B cell (primary cell): ENCODE data around the gene FGFR1OP2. TPM values are rescaled to one million over a fixed set of nuclear protein-coding genes. Genes with fewer than 3 reads are reported as not detected.

Source experiments
- ATAC-seq: fragments of 200-7000 bp; cut with Tn5 transposase; one replicate; pipeline ENCODE4 v1.10.0; 2021; ENCODE audit warnings: low read depth, mild to moderate bottlenecking, moderate number of reproducible peaks, moderate library complexity
- CTCF ChIA-PET: fragments of 350-600 bp; sonication (Branson Sonifier 250); formaldehyde crosslinking; loops from one replicate; lab custom pipeline; 2021; ENCODE audit warnings: antibody characterized with exemption, inconsistent platforms; lab: Charles Lee
- POLR2A ChIA-PET: fragments of 350-600 bp; sonication (Branson Sonifier 250); formaldehyde crosslinking; loops from one replicate; lab custom pipeline; 2021; ENCODE audit warnings: antibody characterized with exemption; lab: Charles Lee
- DNase-seq: peaks from one replicate; pipeline ENCODE4 v3.0.0; 2013
- H2AFZ ChIP-seq: 2 replicates; pipeline ENCODE4 v1.6.1; 2012; ENCODE audit warnings: mild to moderate bottlenecking, low read depth, low read length; ENCODE audit not compliant: insufficient read depth, poor library complexity, severe bottlenecking
- H3K27ac ChIP-seq, 2 donors: 1 replicate in 1 of 2; 2 replicates in 1 of 2; pipeline ENCODE4 v1.5.1; 2012 to 2013; ENCODE audit warnings: low read length in 2 of 2, mild to moderate bottlenecking in 2 of 2, moderate library complexity in 1 of 2
- H3K27me3 ChIP-seq, 4 experiments: fragments of 200-600 bp in 1 of 4; sonication (generic) in 1 of 4; replicated peaks in 1 of 4; 1 replicate in 2 of 4; 2 replicates in 2 of 4; pipeline versions ENCODE4 v1.6.1 to v1.7.0; 2013 to 2016; ENCODE audit warnings: low read length in 3 of 4, mild to moderate bottlenecking in 2 of 4, mixed read lengths in 1 of 4, moderate library complexity in 1 of 4; ENCODE audit not compliant: insufficient read depth in 4 of 4, control insufficient read depth in 3 of 4; ENCODE audit errors: control extremely low read depth in 1 of 4
- H3K36me3 ChIP-seq, 2 experiments: replicated peaks in 1 of 2; 1 replicate in 1 of 2; 2 replicates in 1 of 2; pipeline versions ENCODE4 v1.6.1 to v1.7.1; 2013; ENCODE audit warnings: low read length in 1 of 2; ENCODE audit not compliant: insufficient read depth in 2 of 2, control insufficient read depth in 1 of 2; ENCODE audit errors: control extremely low read depth in 1 of 2, extremely low read depth in 1 of 2
- H3K4me1 ChIP-seq, 2 donors: fragments of 200-600 bp in 1 of 2; sonication (generic) in 1 of 2; 1 replicate in 1 of 2; 2 replicates in 1 of 2; pipeline versions ENCODE4 v1.5.1 to v1.6.1; 2013 to 2017; ENCODE audit warnings: low read length in 2 of 2; ENCODE audit not compliant: control insufficient read depth in 2 of 2, insufficient read depth in 2 of 2
- H3K4me2 ChIP-seq: replicated peaks from 2 replicates; pipeline ENCODE3; 2012; ENCODE audit warnings: mild to moderate bottlenecking, low read depth, low read length; ENCODE audit not compliant: poor library complexity, severe bottlenecking
- H3K4me3 ChIP-seq, 5 experiments: fragments of 200-600 bp in 1 of 5; sonication (generic) in 1 of 5; 1 replicate in 3 of 5; 2 replicates in 2 of 5; pipeline versions ENCODE4 v1.5.1 to v1.7.0; 2011 to 2016; ENCODE audit warnings: low read length in 4 of 5, mild to moderate bottlenecking in 4 of 5, low read depth in 2 of 5, control low read depth in 1 of 5, moderate library complexity in 1 of 5; ENCODE audit not compliant: insufficient read depth in 1 of 5; ENCODE audit errors: control extremely low read depth in 1 of 5, extremely low read depth in 1 of 5
- H3K79me2 ChIP-seq: fragments of 200-600 bp; sonication (generic); one replicate; pipeline ENCODE4 v1.6.0; 2016; ENCODE audit warnings: low read length; ENCODE audit not compliant: control insufficient read depth, insufficient read depth
- H3K9ac ChIP-seq: fragments of 200-600 bp; sonication (generic); 2 replicates; pipeline ENCODE4 v1.6.1; 2017; ENCODE audit warnings: mild to moderate bottlenecking, low read length, moderate library complexity
- H3K9me3 ChIP-seq, 3 donors: one replicate each; pipeline versions ENCODE4 v1.6.1 to v1.7.1; 2013; ENCODE audit warnings: low read length in 2 of 3; ENCODE audit not compliant: control insufficient read depth in 2 of 3, insufficient read depth in 1 of 3; ENCODE audit errors: control extremely low read depth in 1 of 3
- H4K20me1 ChIP-seq: 2 replicates; pipeline ENCODE4 v1.6.0; 2012; ENCODE audit warnings: mild to moderate bottlenecking, low read length; ENCODE audit not compliant: insufficient read depth, control insufficient read depth, poor library complexity, severe bottlenecking
- H3K27ac Mint-ChIP-seq: one replicate; pipeline ENCODE4 v1.8.0; 2021; ENCODE audit warnings: mixed read lengths
- H3K27me3 Mint-ChIP-seq: one replicate; pipeline ENCODE4 v1.8.0; 2021; ENCODE audit warnings: mixed read lengths
- H3K4me1 Mint-ChIP-seq: one replicate; pipeline ENCODE4 v1.8.0; 2021; ENCODE audit warnings: mixed read lengths
- H3K4me3 Mint-ChIP-seq: one replicate; pipeline ENCODE4 v1.8.0; 2021; ENCODE audit warnings: mixed read lengths
- H3K9me3 Mint-ChIP-seq: one replicate; pipeline ENCODE4 v1.8.0; 2022; ENCODE audit warnings: mixed read lengths; ENCODE audit not compliant: insufficient read depth
- CTCF ChIP-seq: fragments of 200-600 bp; IDR thresholded peaks from one replicate; pipeline ENCODE4 v1.8.0; 2022; ENCODE audit warnings: antibody characterized with exemption, mild to moderate bottlenecking
- EZH2 ChIP-seq: IDR thresholded peaks from 2 replicates; pipeline ENCODE4 v1.6.1; 2012; ENCODE audit warnings: borderline replicate concordance, low read depth, mild to moderate bottlenecking, moderate library complexity, low read length; ENCODE audit not compliant: insufficient read depth, poor library complexity, severe bottlenecking
- WGBS: methylation state at CpG from one replicate; pipeline ENCODE4 v1.1.5; 2013; ENCODE audit warnings: missing lambda C conversion rate; ENCODE audit not compliant: insufficient coverage; 5-methylcytosine and 5-hydroxymethylcytosine counted together
- intact Hi-C: fragments of 100-400 bp; cut with micrococcal nuclease; formaldehyde crosslinking; loops from one replicate; pipeline ENCODE4 v1.10.0; 2022
- polyA plus RNA-seq: library from polyadenylated mRNA; depleted of rRNA; stranded (reverse); fragments of >200 nt; gene quantifications from 2 replicates; pipeline ENCODE4 v1.2.3, GENCODE V29; 2012
- total RNA-seq, 2 donors: library from RNA; stranded (reverse); fragments of 120-200 nt in 1 of 2; gene quantifications; 1 replicate in 1 of 2; 2 replicates in 1 of 2; pipeline versions ENCODE4 v1.2.3 to v1.2.4, GENCODE V29; 2013 to 2022

FGFR1OP2 gene
- total and polyA plus RNA-seq, 2 donors (not counting 1 experiment from before 2014, with no cell fraction given): 22.3 to 64.3 TPM

GRCh38 chr12:26918321-26919215 lies 19.7 kb upstream of the FGFR1OP2 start:
- H4K20me1 ChIP-seq: no peaks in the 10 kb centered on the region
- no peak overlapping the region for H3K4me3 ChIP-seq
- no peaks in the 10 kb centered on the region for H3K9me3 ChIP-seq
- H2AFZ ChIP-seq: no peak overlapping the region
- Mint-ChIP-seq H3K4me3 (no peak overlapping the region), H3K9me3 (no peaks in the 10 kb centered on the region), H3K27me3 (no peaks in the 10 kb centered on the region), H3K27ac (no peak overlapping the region), H3K4me1 (no peaks in the 10 kb centered on the region)
- ATAC-seq (no peak), DNase-seq (no peak)
- WGBS: 98% methylated on average over 4 of the region's 5 CpGs
- no peaks in the 10 kb centered on the region for H3K27me3 ChIP-seq
- no peak overlapping the region for H3K27ac ChIP-seq
- H3K9ac ChIP-seq: no peak overlapping the region
- ChIA-PET CTCF (interaction anchor here (1.3 kb wide), 1 partner anchor 33 kb away, joined by 3 read pairs; no protein-coding TSS in a partner anchor), POLR2A (no interaction called here)
- no peak overlapping the region for H3K4me2 ChIP-seq
- peaks cover 15 to 37% of the 10 kb centered on the region in 2 experiments for H3K36me3 ChIP-seq
- TF ChIP-seq EZH2 (no peak), CTCF (no peak)
- H3K4me1 ChIP-seq: no peaks in the 10 kb centered on the region
- intact Hi-C loops: no loop called here
- no peaks in the 10 kb centered on the region for H3K79me2 ChIP-seq

GRCh38 chr12:26919216-26919555 lies 19.1 kb upstream of the FGFR1OP2 start:
- POLR2A ChIA-PET: no interaction called here
- ATAC-seq: no peak
- no peaks in the 10 kb centered on the region for H3K4me1 ChIP-seq
- H3K9me3 ChIP-seq: no peaks in the 10 kb centered on the region
- H3K4me3 ChIP-seq: no peak overlapping the region
- Mint-ChIP-seq H3K4me3 (no peak overlapping the region), H3K9me3 (no peaks in the 10 kb centered on the region), H3K27ac (no peak overlapping the region), H3K27me3 (no peaks in the 10 kb centered on the region), H3K4me1 (no peaks in the 10 kb centered on the region)
- no peak overlapping the region for H3K9ac ChIP-seq
- WGBS: 100% methylated on average over 2 of the region's 2 CpGs
- no peaks in the 10 kb centered on the region for H3K79me2 ChIP-seq
- DNase-seq: no peak
- no peak overlapping the region for H3K27ac ChIP-seq
- no peaks in the 10 kb centered on the region for H3K27me3 ChIP-seq
- TF ChIP-seq CTCF: no peak
- TF ChIP-seq EZH2: no peak
- CTCF ChIA-PET: no interaction called here
- H2AFZ ChIP-seq: no peak overlapping the region
- H4K20me1 ChIP-seq: no peaks in the 10 kb centered on the region
- intact Hi-C loops: no loop called here
- H3K36me3 ChIP-seq: peaks cover 15 to 42% of the 10 kb centered on the region in 2 experiments
- H3K4me2 ChIP-seq: no peak overlapping the region
